ENCODE results near the gene LRRC37B.

DNA sequence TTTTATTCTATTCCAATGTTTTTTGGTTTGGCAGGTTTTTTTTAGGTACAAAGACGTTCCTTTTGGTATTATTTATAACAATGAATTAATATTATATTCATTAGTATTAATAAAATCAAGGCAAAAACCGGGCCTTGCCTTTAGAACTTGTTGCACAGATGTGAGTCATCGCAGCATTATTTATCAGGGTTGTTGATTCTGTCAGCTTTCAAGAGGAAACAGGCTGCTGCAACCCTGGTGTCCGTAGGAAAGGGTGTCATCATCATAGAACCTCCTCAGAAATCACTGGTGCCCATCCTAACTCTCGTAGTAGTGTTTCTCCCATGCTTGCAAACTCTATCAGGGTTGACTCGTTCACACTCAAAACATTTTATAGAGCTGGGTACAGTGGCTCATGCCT lies 10.2 kb upstream of the LRRC37B start:
- TF ChIP-seq, protein P1, sequence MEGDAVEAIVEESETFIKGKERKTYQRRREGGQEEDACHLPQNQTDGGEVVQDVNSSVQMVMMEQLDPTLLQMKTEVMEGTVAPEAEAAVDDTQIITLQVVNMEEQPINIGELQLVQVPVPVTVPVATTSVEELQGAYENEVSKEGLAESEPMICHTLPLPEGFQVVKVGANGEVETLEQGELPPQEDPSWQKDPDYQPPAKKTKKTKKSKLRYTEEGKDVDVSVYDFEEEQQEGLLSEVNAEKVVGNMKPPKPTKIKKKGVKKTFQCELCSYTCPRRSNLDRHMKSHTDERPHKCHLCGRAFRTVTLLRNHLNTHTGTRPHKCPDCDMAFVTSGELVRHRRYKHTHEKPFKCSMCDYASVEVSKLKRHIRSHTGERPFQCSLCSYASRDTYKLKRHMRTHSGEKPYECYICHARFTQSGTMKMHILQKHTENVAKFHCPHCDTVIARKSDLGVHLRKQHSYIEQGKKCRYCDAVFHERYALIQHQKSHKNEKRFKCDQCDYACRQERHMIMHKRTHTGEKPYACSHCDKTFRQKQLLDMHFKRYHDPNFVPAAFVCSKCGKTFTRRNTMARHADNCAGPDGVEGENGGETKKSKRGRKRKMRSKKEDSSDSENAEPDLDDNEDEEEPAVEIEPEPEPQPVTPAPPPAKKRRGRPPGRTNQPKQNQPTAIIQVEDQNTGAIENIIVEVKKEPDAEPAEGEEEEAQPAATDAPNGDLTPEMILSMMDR (IDR thresholded peaks at IDR 0.05): no peak
- TF ChIP-seq, protein P2, sequence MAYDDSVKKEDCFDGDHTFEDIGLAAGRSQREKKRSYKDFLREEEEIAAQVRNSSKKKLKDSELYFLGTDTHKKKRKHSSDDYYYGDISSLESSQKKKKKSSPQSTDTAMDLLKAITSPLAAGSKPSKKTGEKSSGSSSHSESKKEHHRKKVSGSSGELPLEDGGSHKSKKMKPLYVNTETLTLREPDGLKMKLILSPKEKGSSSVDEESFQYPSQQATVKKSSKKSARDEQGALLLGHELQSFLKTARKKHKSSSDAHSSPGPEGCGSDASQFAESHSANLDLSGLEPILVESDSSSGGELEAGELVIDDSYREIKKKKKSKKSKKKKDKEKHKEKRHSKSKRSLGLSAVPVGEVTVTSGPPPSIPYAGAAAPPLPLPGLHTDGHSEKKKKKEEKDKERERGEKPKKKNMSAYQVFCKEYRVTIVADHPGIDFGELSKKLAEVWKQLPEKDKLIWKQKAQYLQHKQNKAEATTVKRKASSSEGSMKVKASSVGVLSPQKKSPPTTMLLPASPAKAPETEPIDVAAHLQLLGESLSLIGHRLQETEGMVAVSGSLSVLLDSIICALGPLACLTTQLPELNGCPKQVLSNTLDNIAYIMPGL (CRISPR knock-in tag; IDR thresholded peaks at IDR 0.05): no peak
- TF ChIP-seq, protein P3, sequence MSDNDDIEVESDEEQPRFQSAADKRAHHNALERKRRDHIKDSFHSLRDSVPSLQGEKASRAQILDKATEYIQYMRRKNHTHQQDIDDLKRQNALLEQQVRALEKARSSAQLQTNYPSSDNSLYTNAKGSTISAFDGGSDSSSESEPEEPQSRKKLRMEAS (CRISPR knock-in tag; IDR thresholded peaks at IDR 0.05): no peak
- TF ChIP-seq, protein P4, sequence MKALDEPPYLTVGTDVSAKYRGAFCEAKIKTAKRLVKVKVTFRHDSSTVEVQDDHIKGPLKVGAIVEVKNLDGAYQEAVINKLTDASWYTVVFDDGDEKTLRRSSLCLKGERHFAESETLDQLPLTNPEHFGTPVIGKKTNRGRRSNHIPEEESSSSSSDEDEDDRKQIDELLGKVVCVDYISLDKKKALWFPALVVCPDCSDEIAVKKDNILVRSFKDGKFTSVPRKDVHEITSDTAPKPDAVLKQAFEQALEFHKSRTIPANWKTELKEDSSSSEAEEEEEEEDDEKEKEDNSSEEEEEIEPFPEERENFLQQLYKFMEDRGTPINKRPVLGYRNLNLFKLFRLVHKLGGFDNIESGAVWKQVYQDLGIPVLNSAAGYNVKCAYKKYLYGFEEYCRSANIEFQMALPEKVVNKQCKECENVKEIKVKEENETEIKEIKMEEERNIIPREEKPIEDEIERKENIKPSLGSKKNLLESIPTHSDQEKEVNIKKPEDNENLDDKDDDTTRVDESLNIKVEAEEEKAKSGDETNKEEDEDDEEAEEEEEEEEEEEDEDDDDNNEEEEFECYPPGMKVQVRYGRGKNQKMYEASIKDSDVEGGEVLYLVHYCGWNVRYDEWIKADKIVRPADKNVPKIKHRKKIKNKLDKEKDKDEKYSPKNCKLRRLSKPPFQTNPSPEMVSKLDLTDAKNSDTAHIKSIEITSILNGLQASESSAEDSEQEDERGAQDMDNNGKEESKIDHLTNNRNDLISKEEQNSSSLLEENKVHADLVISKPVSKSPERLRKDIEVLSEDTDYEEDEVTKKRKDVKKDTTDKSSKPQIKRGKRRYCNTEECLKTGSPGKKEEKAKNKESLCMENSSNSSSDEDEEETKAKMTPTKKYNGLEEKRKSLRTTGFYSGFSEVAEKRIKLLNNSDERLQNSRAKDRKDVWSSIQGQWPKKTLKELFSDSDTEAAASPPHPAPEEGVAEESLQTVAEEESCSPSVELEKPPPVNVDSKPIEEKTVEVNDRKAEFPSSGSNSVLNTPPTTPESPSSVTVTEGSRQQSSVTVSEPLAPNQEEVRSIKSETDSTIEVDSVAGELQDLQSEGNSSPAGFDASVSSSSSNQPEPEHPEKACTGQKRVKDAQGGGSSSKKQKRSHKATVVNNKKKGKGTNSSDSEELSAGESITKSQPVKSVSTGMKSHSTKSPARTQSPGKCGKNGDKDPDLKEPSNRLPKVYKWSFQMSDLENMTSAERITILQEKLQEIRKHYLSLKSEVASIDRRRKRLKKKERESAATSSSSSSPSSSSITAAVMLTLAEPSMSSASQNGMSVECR (CRISPR knock-in tag; IDR thresholded peaks at IDR 0.05; ENCODE audit: borderline replicate concordance): no peak
- no peak for TF ChIP-seq ZNF121 (CRISPR knock-in tag; IDR thresholded peaks at IDR 0.05)
- TF ChIP-seq, protein P5, sequence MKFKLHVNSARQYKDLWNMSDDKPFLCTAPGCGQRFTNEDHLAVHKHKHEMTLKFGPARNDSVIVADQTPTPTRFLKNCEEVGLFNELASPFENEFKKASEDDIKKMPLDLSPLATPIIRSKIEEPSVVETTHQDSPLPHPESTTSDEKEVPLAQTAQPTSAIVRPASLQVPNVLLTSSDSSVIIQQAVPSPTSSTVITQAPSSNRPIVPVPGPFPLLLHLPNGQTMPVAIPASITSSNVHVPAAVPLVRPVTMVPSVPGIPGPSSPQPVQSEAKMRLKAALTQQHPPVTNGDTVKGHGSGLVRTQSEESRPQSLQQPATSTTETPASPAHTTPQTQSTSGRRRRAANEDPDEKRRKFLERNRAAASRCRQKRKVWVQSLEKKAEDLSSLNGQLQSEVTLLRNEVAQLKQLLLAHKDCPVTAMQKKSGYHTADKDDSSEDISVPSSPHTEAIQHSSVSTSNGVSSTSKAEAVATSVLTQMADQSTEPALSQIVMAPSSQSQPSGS (CRISPR knock-in tag; IDR thresholded peaks at IDR 0.05; ENCODE audit: borderline replicate concordance, low read depth): no peak

All from WTC11 (cell line).